Panc1 (cell line): ENCODE results near the gene OR51B5.
A peak's percentile ranks its signal among the peaks of the same experiment; 100 is the strongest.

ENCODE experiments used
- CTCF ChIP-seq: fragments of 450-650 bp; IDR thresholded peaks from 2 replicates; pipeline ENCODE4 v1.5.1; 2017; ENCODE audit warnings: mild to moderate bottlenecking
- REST ChIP-seq, 2 experiments: IDR thresholded peaks; 2 replicates each; pipeline ENCODE4 v1.6.1; 2011 to 2012; ENCODE audit warnings: low read depth in 2 of 2, control low read depth in 1 of 2, low read length in 1 of 2, mild to moderate bottlenecking in 1 of 2, moderate library complexity in 1 of 2; ENCODE audit not compliant: insufficient read depth in 1 of 2
- SIN3A ChIP-seq: IDR thresholded peaks from 2 replicates; pipeline ENCODE4 v1.6.1; 2012; ENCODE audit warnings: low read depth, mild to moderate bottlenecking, low read length, moderate library complexity, borderline replicate concordance; ENCODE audit not compliant: insufficient read depth
- TCF7L2 ChIP-seq: IDR thresholded peaks from 2 replicates; pipeline ENCODE4 v1.6.1; 2011; ENCODE audit warnings: mild to moderate bottlenecking, low read depth, low read length, inconsistent platforms

GRCh38 chr11:5380740-5381342 is 37.5 kb upstream of the OR51B5 start:
- peak; percentile 88 for TF ChIP-seq CTCF
- no peak for TF ChIP-seq TCF7L2
- no peak for TF ChIP-seq REST (IDR thresholded peaks at IDR 0.05; ENCODE audit: insufficient read depth in 1 of 2, low read depth in 2 of 2, low read length in 1 of 2)
- no peak for TF ChIP-seq SIN3A
